Bronchial epithelial cell (primary cell): ENCODE measurements around the gene MTERF1. TPM values are rescaled to one million over a fixed set of nuclear protein-coding genes. Genes with fewer than 3 reads are reported as not detected.
"Not testable (repeated sequence)": the region's sequence is repeated elsewhere in the genome, so short reads cannot be mapped to it uniquely, and the experiment has no call there.

Source experiments
- DNase-seq: peaks from one replicate; pipeline ENCODE4 v3.0.0-alpha.2; 2010; ENCODE audit warnings: low read depth
- FAIRE-seq: peaks from 2 replicates; lab custom pipeline; 2011; peaks lifted over from hg19 to GRCh38; lab: Jason Lieb, UNC
- H3K27me3 ChIP-seq: 2 replicates; pipeline ENCODE4 v1.5.1; 2011; ENCODE audit warnings: low read length; ENCODE audit not compliant: control insufficient read depth, insufficient read depth
- H3K36me3 ChIP-seq: 2 replicates; pipeline ENCODE4 v1.5.1; 2011; ENCODE audit warnings: low read length; ENCODE audit not compliant: control insufficient read depth, insufficient read depth
- H3K4me3 ChIP-seq: 2 replicates; pipeline ENCODE4 v1.5.1; 2011; ENCODE audit warnings: mild to moderate bottlenecking, low read depth, low read length, control low read depth
- total RNA-seq: library from RNA; depleted of rRNA; stranded (reverse); fragments of >200 nt; gene quantifications from 2 replicates; pipeline ENCODE4 v1.2.1, GENCODE V29; 2014
- TF ChIP-seq, protein P1 (sequence below): IDR thresholded peaks from 2 replicates; pipeline ENCODE4 v1.5.1; 2011; ENCODE audit warnings: mild to moderate bottlenecking, moderate library complexity, low read length, control low read depth, inconsistent platforms; ENCODE audit not compliant: insufficient read depth, severe bottlenecking

Gene MTERF1
- total RNA-seq, 1 donor from 2014 or later = 10.3 TPM

GRCh38 chr7:91872069-91872468 is 8.4 kb downstream of the MTERF1 start:
- DNase-seq (no peak), FAIRE-seq (no peak)
- TF ChIP-seq, protein P1, sequence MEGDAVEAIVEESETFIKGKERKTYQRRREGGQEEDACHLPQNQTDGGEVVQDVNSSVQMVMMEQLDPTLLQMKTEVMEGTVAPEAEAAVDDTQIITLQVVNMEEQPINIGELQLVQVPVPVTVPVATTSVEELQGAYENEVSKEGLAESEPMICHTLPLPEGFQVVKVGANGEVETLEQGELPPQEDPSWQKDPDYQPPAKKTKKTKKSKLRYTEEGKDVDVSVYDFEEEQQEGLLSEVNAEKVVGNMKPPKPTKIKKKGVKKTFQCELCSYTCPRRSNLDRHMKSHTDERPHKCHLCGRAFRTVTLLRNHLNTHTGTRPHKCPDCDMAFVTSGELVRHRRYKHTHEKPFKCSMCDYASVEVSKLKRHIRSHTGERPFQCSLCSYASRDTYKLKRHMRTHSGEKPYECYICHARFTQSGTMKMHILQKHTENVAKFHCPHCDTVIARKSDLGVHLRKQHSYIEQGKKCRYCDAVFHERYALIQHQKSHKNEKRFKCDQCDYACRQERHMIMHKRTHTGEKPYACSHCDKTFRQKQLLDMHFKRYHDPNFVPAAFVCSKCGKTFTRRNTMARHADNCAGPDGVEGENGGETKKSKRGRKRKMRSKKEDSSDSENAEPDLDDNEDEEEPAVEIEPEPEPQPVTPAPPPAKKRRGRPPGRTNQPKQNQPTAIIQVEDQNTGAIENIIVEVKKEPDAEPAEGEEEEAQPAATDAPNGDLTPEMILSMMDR = no peak

DNA sequence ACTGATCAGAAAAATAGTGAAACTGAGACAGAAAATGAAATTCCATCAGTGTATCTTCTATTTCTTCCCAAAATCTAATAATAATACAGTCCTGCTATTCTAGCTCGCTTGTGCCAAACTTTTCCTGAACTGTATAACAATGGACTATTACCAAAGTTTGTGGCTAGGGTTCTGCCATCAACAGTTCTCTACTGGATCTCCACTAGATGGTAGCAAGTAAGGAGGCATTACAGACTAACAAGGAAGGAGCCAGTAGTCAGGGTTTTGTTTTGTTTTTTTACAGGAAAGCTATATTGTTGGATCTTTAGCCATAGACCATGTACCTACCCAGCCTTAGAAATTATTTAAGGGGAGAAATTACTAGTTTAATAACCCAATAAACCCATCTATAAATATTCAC is 10.8 kb downstream of the MTERF1 start:
- no peak overlapping the region for H3K4me3 ChIP-seq
- TF ChIP-seq, protein P1 = no peak
- DNase-seq (no peak), FAIRE-seq (no peak)
- peaks cover 3% of the 10 kb centered on the region for H3K36me3 ChIP-seq
- H3K27me3 ChIP-seq = no peaks in the 10 kb centered on the region

More at GRCh38 chr7:91872069-91872468, 8.4 kb downstream of the MTERF1 start:
- Histone ChIP-seq H3K36me3 (peaks cover 3% of the 10 kb centered on the region), H3K27me3 (no peaks in the 10 kb centered on the region), H3K4me3 (no peak overlapping the region)

- no peak overlapping the region for H3K4me3 ChIP-seq
- DNase-seq = no peak
- no peaks in the 10 kb centered on the region for H3K27me3 ChIP-seq
- TF ChIP-seq, protein P1 = no peak
- no peaks in the 10 kb centered on the region for H3K36me3 ChIP-seq
- FAIRE-seq = no peak
Measured at GRCh38 chr7:91866599-91867148, 13.8 kb downstream of the MTERF1 start.

DNA sequence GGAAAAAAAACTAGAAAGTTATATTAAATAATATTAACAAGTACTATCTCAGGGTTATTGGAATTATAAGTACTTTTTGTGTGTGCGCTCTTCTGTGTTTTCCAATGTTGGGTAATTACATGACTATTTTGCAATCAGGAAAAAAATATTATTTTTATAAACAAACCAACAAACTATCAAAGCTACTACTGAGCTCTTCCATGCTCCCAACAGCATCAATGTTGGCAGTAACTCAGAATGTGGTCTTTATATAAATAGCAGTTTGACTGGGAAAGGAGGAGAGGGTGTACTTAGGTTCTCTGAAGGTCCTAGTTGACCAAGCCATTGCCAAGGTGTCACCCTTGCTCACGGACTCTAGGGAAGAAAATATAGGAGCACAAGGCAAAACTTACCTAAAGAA is 15.0 kb downstream of the MTERF1 start:
- Histone ChIP-seq H3K36me3 (no peaks in the 10 kb centered on the region), H3K27me3 (no peaks in the 10 kb centered on the region), H3K4me3 (no peak overlapping the region)
- no peak for FAIRE-seq
- TF ChIP-seq, protein P1 = no peak
- no peak for DNase-seq

GRCh38 chr7:91864604-91865003 is 15.9 kb downstream of the MTERF1 start:
- not testable (repeated sequence) for H3K4me3 ChIP-seq, H3K27me3 ChIP-seq, FAIRE-seq, H3K36me3 ChIP-seq, DNase-seq

DNA sequence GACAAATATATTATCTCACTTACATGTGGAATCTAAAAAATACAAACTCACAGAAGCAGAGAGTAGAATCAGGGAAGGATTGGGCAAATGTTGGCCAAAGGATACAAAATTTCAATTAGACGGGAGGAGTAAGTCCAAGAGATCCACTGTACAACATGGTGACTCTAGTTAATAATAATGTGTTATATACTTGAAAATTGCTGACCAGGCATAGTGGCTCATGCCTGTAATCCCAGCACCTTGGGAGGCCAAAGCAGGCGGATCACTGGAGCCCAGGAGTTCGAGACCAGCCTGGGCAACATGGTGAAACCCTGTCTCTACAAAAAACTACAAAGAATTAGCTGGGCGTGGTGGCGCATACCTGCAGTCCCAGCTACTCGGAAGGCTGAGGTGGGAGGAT is 16.4 kb downstream of the MTERF1 start:
- no peak overlapping the region for H3K4me3 ChIP-seq
- TF ChIP-seq, protein P1 = no peak
- DNase-seq = no peak
- no peaks in the 10 kb centered on the region for H3K27me3 ChIP-seq
- no peak for FAIRE-seq
- no peaks in the 10 kb centered on the region for H3K36me3 ChIP-seq
